ENCODE data around the gene C14orf93.

Gene C14orf93

GRCh38 chr14:23047034-23047634 lies 37.2 kb upstream of the C14orf93 start:
- peaks cover 18% of the 10 kb centered on the region for H3K36me3 ChIP-seq
- H3K9me3 ChIP-seq (ENCODE audit: severe bottlenecking) = no peaks in the 10 kb centered on the region
- H3K27ac ChIP-seq = no peak overlapping the region
- no peak for TF ChIP-seq CTCF (IDR thresholded peaks at IDR 0.05; ENCODE audit: low read depth, low read length)
- DNase-seq = no peak
- H3K27me3 ChIP-seq (ENCODE audit: insufficient read depth, low read depth, severe bottlenecking) = no peaks in the 10 kb centered on the region
- H3K4me3 ChIP-seq (ENCODE audit: low read depth, low read length) = no peak overlapping the region

GRCh38 chr14:23045419-23046357 lies 35.7 kb upstream of the C14orf93 start:
- Histone ChIP-seq H3K9me3 (ENCODE audit: severe bottlenecking) (no peaks in the 10 kb centered on the region), H3K4me3 (ENCODE audit: low read depth, low read length) (no peak overlapping the region), H3K27me3 (ENCODE audit: insufficient read depth, low read depth, severe bottlenecking) (no peaks in the 10 kb centered on the region), H3K27ac (no peak overlapping the region), H3K36me3 (peaks cover 18% of the 10 kb centered on the region)
- DNase-seq = no peak
- TF ChIP-seq CTCF (IDR thresholded peaks at IDR 0.05; ENCODE audit: low read depth, low read length) = no peak

- no peak for TF ChIP-seq CTCF (IDR thresholded peaks at IDR 0.05; ENCODE audit: low read depth, low read length)
- no peaks in the 10 kb centered on the region for H3K9me3 ChIP-seq (ENCODE audit: severe bottlenecking)
- H3K27ac ChIP-seq = no peak overlapping the region
- H3K4me3 ChIP-seq (ENCODE audit: low read depth, low read length) = no peak overlapping the region
- H3K36me3 ChIP-seq = peaks cover 17% of the 10 kb centered on the region
- H3K27me3 ChIP-seq (ENCODE audit: insufficient read depth, low read depth, severe bottlenecking) = no peaks in the 10 kb centered on the region
- no peak for DNase-seq
Observed at GRCh38 chr14:23044840-23045239, 34.9 kb upstream of the C14orf93 start.

- DNase-seq = no peak
- no peak for TF ChIP-seq CTCF (IDR thresholded peaks at IDR 0.05; ENCODE audit: low read depth, low read length)
- H3K9me3 ChIP-seq (ENCODE audit: severe bottlenecking) = no peaks in the 10 kb centered on the region
- H3K27ac ChIP-seq = no peak overlapping the region
- peaks cover 6% of the 10 kb centered on the region for H3K36me3 ChIP-seq
- H3K4me3 ChIP-seq (ENCODE audit: low read depth, low read length) = no peak overlapping the region
- H3K27me3 ChIP-seq (ENCODE audit: insufficient read depth, low read depth, severe bottlenecking) = no peaks in the 10 kb centered on the region
Observed at GRCh38 chr14:23043754-23044153, 33.8 kb upstream of the C14orf93 start.

GRCh38 chr14:23043145-23043544 lies 33.2 kb upstream of the C14orf93 start:
- no peak for TF ChIP-seq CTCF (IDR thresholded peaks at IDR 0.05; ENCODE audit: low read depth, low read length)
- Histone ChIP-seq H3K27me3 (ENCODE audit: insufficient read depth, low read depth, severe bottlenecking) (no peaks in the 10 kb centered on the region), H3K9me3 (ENCODE audit: severe bottlenecking) (no peaks in the 10 kb centered on the region), H3K4me3 (ENCODE audit: low read depth, low read length) (no peak overlapping the region), H3K36me3 (no peaks in the 10 kb centered on the region; the same call in 1 of the 2 replicates), H3K27ac (no peak overlapping the region)
- DNase-seq = no peak
